OCI-LY1 (cell line): Measurements from ENCODE around the gene ALS2.

Experiments used
- H2AFZ ChIP-seq: fragments of 200-600 bp; sonication (generic), shearing (Covaris generic); 2 replicates; pipeline ENCODE4 v1.6.0; 2014; ENCODE audit warnings: antibody characterized with exemption, mild to moderate bottlenecking, low read length
- H3F3A ChIP-seq: fragments of 200-600 bp; sonication (generic), shearing (Covaris generic); 2 replicates; pipeline ENCODE4 v1.6.0; 2014; ENCODE audit warnings: mild to moderate bottlenecking, antibody characterized with exemption, low read length, moderate library complexity; ENCODE audit not compliant: insufficient read depth
- H3K27ac ChIP-seq: fragments of 200-600 bp; sonication (generic); 2 replicates; pipeline ENCODE4 v1.5.1; 2014; ENCODE audit warnings: low read length, mixed run types, mild to moderate bottlenecking, low read depth; ENCODE audit not compliant: poor library complexity, severe bottlenecking
- H3K27me3 ChIP-seq: fragments of 200-600 bp; sonication (generic); 2 replicates; pipeline ENCODE4 v1.6.0; 2014; ENCODE audit warnings: antibody characterized with exemption, mild to moderate bottlenecking, low read length, moderate library complexity; ENCODE audit not compliant: insufficient read depth
- H3K36me3 ChIP-seq: fragments of 200-600 bp; sonication (generic); 2 replicates; pipeline ENCODE4 v1.6.1; 2014; ENCODE audit warnings: mild to moderate bottlenecking, antibody characterized with exemption, low read length, moderate library complexity, mixed read lengths; ENCODE audit not compliant: insufficient read depth
- H3K4me1 ChIP-seq: fragments of 200-600 bp; sonication (generic); 2 replicates; pipeline ENCODE4 v1.5.1; 2014; ENCODE audit warnings: mild to moderate bottlenecking, low read length, moderate library complexity; ENCODE audit not compliant: insufficient read depth, severe bottlenecking
- H3K4me2 ChIP-seq: fragments of 200-600 bp; sonication (generic), shearing (Covaris generic); 2 replicates; pipeline ENCODE4 v1.6.1; 2014; ENCODE audit warnings: low read length
- H3K4me3 ChIP-seq: fragments of 200-600 bp; sonication (generic); 2 replicates; pipeline ENCODE4 v1.5.1; 2014; ENCODE audit warnings: low read length, low read depth, mild to moderate bottlenecking, mixed read lengths; ENCODE audit not compliant: poor library complexity, severe bottlenecking
- H3K79me2 ChIP-seq: fragments of 200-600 bp; shearing (Covaris generic); 2 replicates; pipeline ENCODE4 v1.6.1; 2016; ENCODE audit warnings: mixed run types, low read length, mixed read lengths; ENCODE audit not compliant: insufficient read depth
- H3K9ac ChIP-seq: fragments of 200-600 bp; sonication (generic), shearing (Covaris generic); 2 replicates; pipeline ENCODE4 v1.6.1; 2014; ENCODE audit warnings: mild to moderate bottlenecking, low read length, mixed read lengths
- H3K9me2 ChIP-seq: fragments of 200-600 bp; sonication (generic), shearing (Covaris generic); 2 replicates; pipeline ENCODE4 v1.6.1; 2014; ENCODE audit warnings: low read depth, mild to moderate bottlenecking, low read length, mixed read lengths
- H3K9me3 ChIP-seq: fragments of 200-600 bp; shearing (Covaris generic); 2 replicates; pipeline ENCODE4 v1.6.1; 2014; ENCODE audit warnings: low read length, mixed read lengths
- H4K20me1 ChIP-seq: fragments of 200-600 bp; sonication (generic), shearing (Covaris generic); 2 replicates; pipeline ENCODE4 v1.6.0; 2016; ENCODE audit warnings: mild to moderate bottlenecking, low read length; ENCODE audit not compliant: insufficient read depth
- EZH2 ChIP-seq: fragments of 200-600 bp; sonication (generic), shearing (Covaris generic); IDR thresholded peaks from 2 replicates; pipeline ENCODE4 v1.8.0; 2017; ENCODE audit warnings: borderline replicate concordance, mixed run types, mild to moderate bottlenecking, antibody characterized with exemption, low read length, moderate library complexity, mixed read lengths
- TF ChIP-seq, protein P1 (sequence below): fragments of 200-600 bp; sonication (generic), shearing (Covaris generic); IDR thresholded peaks from 2 replicates; pipeline ENCODE4 v1.5.1; 2017; ENCODE audit warnings: mild to moderate bottlenecking, antibody characterized with exemption, low read length, moderate library complexity, mixed read lengths

Gene ALS2

DNA sequence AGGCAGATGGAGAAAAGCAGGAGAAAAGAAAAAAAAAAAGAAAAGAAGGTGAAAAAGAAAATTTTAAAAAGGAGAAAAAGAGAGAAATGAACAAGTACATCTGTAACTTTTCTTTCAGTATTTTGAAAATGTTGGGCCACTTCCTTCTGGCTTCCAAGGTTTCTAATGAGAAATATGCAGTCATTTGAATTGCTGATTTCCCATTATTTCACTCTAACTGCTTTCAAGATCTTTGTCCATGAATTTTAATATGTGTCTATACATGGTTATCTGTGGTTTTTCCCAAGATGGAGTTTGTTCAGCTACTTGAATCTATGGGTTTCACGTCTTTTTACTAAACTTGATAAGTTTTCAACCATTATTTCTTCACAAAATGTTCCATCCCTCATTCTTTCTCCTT is 68.0 kb downstream of the ALS2 start:
- TF ChIP-seq EZH2 = no peak
- TF ChIP-seq, protein P1, sequence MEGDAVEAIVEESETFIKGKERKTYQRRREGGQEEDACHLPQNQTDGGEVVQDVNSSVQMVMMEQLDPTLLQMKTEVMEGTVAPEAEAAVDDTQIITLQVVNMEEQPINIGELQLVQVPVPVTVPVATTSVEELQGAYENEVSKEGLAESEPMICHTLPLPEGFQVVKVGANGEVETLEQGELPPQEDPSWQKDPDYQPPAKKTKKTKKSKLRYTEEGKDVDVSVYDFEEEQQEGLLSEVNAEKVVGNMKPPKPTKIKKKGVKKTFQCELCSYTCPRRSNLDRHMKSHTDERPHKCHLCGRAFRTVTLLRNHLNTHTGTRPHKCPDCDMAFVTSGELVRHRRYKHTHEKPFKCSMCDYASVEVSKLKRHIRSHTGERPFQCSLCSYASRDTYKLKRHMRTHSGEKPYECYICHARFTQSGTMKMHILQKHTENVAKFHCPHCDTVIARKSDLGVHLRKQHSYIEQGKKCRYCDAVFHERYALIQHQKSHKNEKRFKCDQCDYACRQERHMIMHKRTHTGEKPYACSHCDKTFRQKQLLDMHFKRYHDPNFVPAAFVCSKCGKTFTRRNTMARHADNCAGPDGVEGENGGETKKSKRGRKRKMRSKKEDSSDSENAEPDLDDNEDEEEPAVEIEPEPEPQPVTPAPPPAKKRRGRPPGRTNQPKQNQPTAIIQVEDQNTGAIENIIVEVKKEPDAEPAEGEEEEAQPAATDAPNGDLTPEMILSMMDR = no peak
- H3K9me3 ChIP-seq = no peaks in the 10 kb centered on the region
- no peaks in the 10 kb centered on the region for H3K9me2 ChIP-seq
- H3K27me3 ChIP-seq = no peaks in the 10 kb centered on the region
- H3K4me3 ChIP-seq = no peak overlapping the region
- H3K4me1 ChIP-seq = no peaks in the 10 kb centered on the region
- H3F3A ChIP-seq = no peaks in the 10 kb centered on the region
- H3K4me2 ChIP-seq = no peak overlapping the region
- H2AFZ ChIP-seq = no peak overlapping the region
- H3K27ac ChIP-seq = no peak overlapping the region
- no peak overlapping the region for H3K9ac ChIP-seq
- no peaks in the 10 kb centered on the region for H4K20me1 ChIP-seq
- peaks cover 15% of the 10 kb centered on the region; the same call in 1 of the 2 replicates for H3K36me3 ChIP-seq
- H3K79me2 ChIP-seq = no peaks in the 10 kb centered on the region

DNA sequence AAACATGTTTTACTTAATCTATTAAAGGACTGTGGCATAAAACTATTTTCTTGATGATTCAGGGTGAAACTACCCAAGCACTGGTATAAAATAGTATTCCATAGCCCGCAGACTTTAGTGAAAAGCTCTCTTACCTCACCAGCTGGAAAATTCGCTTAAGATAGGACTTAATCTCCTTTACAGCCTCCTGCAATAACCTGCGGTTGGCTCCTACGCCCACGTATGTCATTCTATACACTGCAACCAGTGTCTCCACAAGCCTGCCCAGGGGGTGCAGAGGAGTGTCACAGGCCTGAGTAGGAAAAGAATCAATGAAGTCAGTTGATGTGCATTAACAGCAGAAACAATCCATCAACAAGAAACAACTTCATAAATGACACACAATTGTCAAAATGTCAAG is 71.0 kb downstream of the ALS2 start:
- Histone ChIP-seq H3K4me3 (no peak overlapping the region), H3K36me3 (peaks cover 7% of the 10 kb centered on the region; the same call in 1 of the 2 replicates), H3K27ac (no peak overlapping the region), H3F3A (no peaks in the 10 kb centered on the region), H3K79me2 (no peaks in the 10 kb centered on the region), H3K4me2 (no peak overlapping the region), H2AFZ (no peak overlapping the region), H3K4me1 (no peaks in the 10 kb centered on the region), H3K9me2 (no peaks in the 10 kb centered on the region), H4K20me1 (no peaks in the 10 kb centered on the region), H3K9me3 (no peaks in the 10 kb centered on the region), H3K27me3 (no peaks in the 10 kb centered on the region), H3K9ac (no peak overlapping the region)
- TF ChIP-seq EZH2 = no peak
- TF ChIP-seq, protein P1 = no peak

DNA sequence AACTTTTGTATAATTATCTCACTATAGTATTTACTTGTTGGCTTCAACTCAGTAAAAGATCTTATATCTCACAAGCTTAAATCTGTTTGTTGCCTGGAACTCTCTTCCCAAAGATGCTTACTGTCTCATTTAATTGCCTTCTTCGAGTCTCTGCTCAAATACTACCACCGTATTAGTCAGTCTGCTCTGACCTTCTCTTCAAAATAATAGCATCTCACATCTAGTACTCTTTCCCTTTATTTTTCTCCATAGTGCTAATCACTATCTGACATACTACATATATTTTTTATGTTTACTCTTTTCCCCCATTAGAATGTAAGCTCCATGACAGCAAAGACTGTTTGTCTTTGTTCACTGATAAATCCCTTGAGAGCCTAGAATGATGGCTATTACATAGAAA is 71.7 kb downstream of the ALS2 start:
- no peaks in the 10 kb centered on the region for H3K9me3 ChIP-seq
- no peak overlapping the region for H3K4me3 ChIP-seq
- no peaks in the 10 kb centered on the region for H3K9me2 ChIP-seq
- no peaks in the 10 kb centered on the region for H3K27me3 ChIP-seq
- H3K4me1 ChIP-seq = no peaks in the 10 kb centered on the region
- no peak overlapping the region for H2AFZ ChIP-seq
- TF ChIP-seq, protein P1 = no peak
- TF ChIP-seq EZH2 = no peak
- H3K27ac ChIP-seq = no peak overlapping the region
- H3F3A ChIP-seq = no peaks in the 10 kb centered on the region
- H3K4me2 ChIP-seq = no peak overlapping the region
- no peaks in the 10 kb centered on the region for H3K79me2 ChIP-seq
- H3K9ac ChIP-seq = no peak overlapping the region
- H3K36me3 ChIP-seq = peaks cover under 1% of the 10 kb centered on the region; the same call in 1 of the 2 replicates
- H4K20me1 ChIP-seq = no peaks in the 10 kb centered on the region
